ENCODE data around the gene STRIP1.

The STRIP1 gene

GRCh38 chr1:109997204-109997866 lies 37.1 kb upstream of the STRIP1 start:
- H3K27ac ChIP-seq (ENCODE audit: low read depth, low read length), result no peak overlapping the region
- H3K9ac ChIP-seq (ENCODE audit: low read length), result no peak overlapping the region
- H3K36me3 ChIP-seq (ENCODE audit: control insufficient read depth, insufficient read depth, low read length), result no peaks in the 10 kb centered on the region
- no peak overlapping the region for H3K4me3 ChIP-seq (ENCODE audit: low read length)
- peaks cover 21% of the 10 kb centered on the region for H3K4me1 ChIP-seq (ENCODE audit: control insufficient read depth, insufficient read depth, low read length)
- no peaks in the 10 kb centered on the region for H3K27me3 ChIP-seq (ENCODE audit: control insufficient read depth, insufficient read depth, low read length)

DNA sequence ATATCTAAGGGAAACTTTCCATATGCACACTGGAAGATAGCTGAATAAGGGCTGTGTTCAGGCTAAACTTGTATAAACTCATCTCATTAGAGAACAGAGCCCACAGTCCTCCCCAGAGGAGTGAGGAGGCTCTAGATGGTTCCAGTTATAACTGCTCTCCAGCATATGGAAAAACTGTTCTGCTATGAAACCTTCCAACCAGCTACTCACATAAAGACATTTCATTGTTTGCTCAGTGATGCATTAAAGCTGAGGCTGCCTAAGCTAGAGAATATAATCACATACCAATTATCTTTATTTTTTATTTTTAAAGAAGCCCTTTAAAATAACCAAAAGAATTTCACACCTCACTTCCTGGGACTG lies 36.6 kb upstream of the STRIP1 start:
- peaks cover 17% of the 10 kb centered on the region for H3K4me1 ChIP-seq (ENCODE audit: control insufficient read depth, insufficient read depth, low read length)
- H3K4me3 ChIP-seq (ENCODE audit: low read length), result no peak overlapping the region
- H3K27me3 ChIP-seq (ENCODE audit: control insufficient read depth, insufficient read depth, low read length), result no peaks in the 10 kb centered on the region
- H3K36me3 ChIP-seq (ENCODE audit: control insufficient read depth, insufficient read depth, low read length), result no peaks in the 10 kb centered on the region
- no peak overlapping the region for H3K27ac ChIP-seq (ENCODE audit: low read depth, low read length)
- H3K9ac ChIP-seq (ENCODE audit: low read length), result no peak overlapping the region

- Histone ChIP-seq H3K4me1 (ENCODE audit: control insufficient read depth, insufficient read depth, low read length) (peaks cover 23% of the 10 kb centered on the region), H3K27ac (ENCODE audit: low read depth, low read length) (no peak overlapping the region), H3K27me3 (ENCODE audit: control insufficient read depth, insufficient read depth, low read length) (no peaks in the 10 kb centered on the region)
Measured at GRCh38 chr1:110002695-110003094, 31.7 kb upstream of the STRIP1 start.

DNA sequence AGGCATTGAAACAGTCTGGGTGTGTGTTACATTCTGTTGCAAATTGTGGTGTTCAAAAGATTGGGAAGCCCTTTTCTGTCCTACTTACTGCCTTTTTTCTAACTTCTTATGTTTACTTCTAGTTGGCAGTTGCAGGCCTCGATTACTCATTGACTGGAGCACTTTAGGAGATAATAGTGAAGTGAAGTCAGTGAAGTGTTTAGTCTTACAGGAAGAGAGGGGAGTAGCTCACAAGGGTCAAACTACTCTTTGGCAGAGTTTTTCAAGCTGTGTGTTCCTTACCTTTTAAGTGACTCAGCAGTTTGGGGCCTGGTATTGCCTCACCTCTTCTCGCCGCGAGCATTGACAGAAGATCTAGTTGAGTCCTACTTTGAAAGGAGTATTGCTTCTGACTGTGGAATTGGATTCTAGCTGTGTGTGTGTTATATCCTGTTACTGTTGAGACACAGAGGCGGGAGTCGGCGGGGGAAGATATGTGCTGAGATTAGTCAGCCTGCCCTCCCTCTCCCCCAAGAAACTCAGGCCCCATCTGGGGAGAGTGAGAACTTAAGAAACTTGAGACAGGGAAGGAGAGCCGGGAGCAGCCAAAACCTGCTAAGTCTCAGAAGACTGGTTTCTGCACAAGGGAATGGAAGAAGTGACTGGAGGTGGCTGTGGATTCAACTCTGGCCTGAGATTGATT lies 30.5 kb upstream of the STRIP1 start:
- Histone ChIP-seq H3K27ac (ENCODE audit: low read depth, low read length) (peak overlapping the region; percentile 77), H3K36me3 (ENCODE audit: control insufficient read depth, insufficient read depth, low read length) (peaks cover under 1% of the 10 kb centered on the region), H3K4me3 (ENCODE audit: low read length) (peak overlapping the region; percentile 7), H3K9ac (ENCODE audit: low read length) (no peak overlapping the region), H3K27me3 (ENCODE audit: control insufficient read depth, insufficient read depth, low read length) (no peaks in the 10 kb centered on the region), H3K4me1 (ENCODE audit: control insufficient read depth, insufficient read depth, low read length) (peaks cover 22% of the 10 kb centered on the region)

More at GRCh38 chr1:110002695-110003094, 31.7 kb upstream of the STRIP1 start:
- Histone ChIP-seq H3K36me3 (ENCODE audit: control insufficient read depth, insufficient read depth, low read length) (no peaks in the 10 kb centered on the region), H3K9ac (ENCODE audit: low read length) (no peak overlapping the region), H3K4me3 (ENCODE audit: low read length) (no peak overlapping the region)

GRCh38 chr1:110004583-110004982 lies 29.8 kb upstream of the STRIP1 start:
- peaks cover 7% of the 10 kb centered on the region for H3K36me3 ChIP-seq (ENCODE audit: control insufficient read depth, insufficient read depth, low read length)
- peaks cover 22% of the 10 kb centered on the region for H3K4me1 ChIP-seq (ENCODE audit: control insufficient read depth, insufficient read depth, low read length)
- no peaks in the 10 kb centered on the region for H3K27me3 ChIP-seq (ENCODE audit: control insufficient read depth, insufficient read depth, low read length)
- no peak overlapping the region for H3K9ac ChIP-seq (ENCODE audit: low read length)
- H3K27ac ChIP-seq (ENCODE audit: low read depth, low read length), result peak overlapping the region; percentile 77
- peak overlapping the region; percentile 7 for H3K4me3 ChIP-seq (ENCODE audit: low read length)

- Histone ChIP-seq H3K27ac (ENCODE audit: low read depth, low read length) (peak overlapping the region; percentile 11), H3K36me3 (ENCODE audit: control insufficient read depth, insufficient read depth, low read length) (peaks cover 14% of the 10 kb centered on the region), H3K4me1 (ENCODE audit: control insufficient read depth, insufficient read depth, low read length) (peaks cover 22% of the 10 kb centered on the region), H3K4me3 (ENCODE audit: low read length) (no peak overlapping the region), H3K9ac (ENCODE audit: low read length) (no peak overlapping the region), H3K27me3 (ENCODE audit: control insufficient read depth, insufficient read depth, low read length) (no peaks in the 10 kb centered on the region)
Measured at GRCh38 chr1:110005971-110006370, 28.5 kb upstream of the STRIP1 start.

DNA sequence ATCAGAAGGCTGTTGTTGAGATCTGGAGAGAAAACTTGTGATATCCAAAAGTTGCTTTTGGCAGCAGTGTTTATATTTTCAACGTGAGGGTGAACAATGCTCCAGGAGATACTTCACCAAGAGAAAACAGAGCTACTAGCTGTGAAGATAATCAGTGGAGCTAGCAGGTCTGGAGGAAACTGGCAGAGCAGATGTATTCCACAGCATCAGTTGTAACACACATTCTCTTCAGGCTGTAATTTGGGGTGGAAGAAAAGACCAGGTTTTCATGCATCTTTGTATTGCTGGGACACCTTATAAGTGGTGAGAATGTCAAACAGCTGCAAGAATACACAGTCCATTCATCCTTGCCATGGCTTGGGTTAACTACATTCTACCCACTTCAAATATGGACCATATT lies 27.9 kb upstream of the STRIP1 start:
- Histone ChIP-seq H3K27me3 (ENCODE audit: control insufficient read depth, insufficient read depth, low read length) (no peaks in the 10 kb centered on the region), H3K4me1 (ENCODE audit: control insufficient read depth, insufficient read depth, low read length) (peaks cover 22% of the 10 kb centered on the region), H3K27ac (ENCODE audit: low read depth, low read length) (no peak overlapping the region), H3K4me3 (ENCODE audit: low read length) (no peak overlapping the region), H3K9ac (ENCODE audit: low read length) (no peak overlapping the region), H3K36me3 (ENCODE audit: control insufficient read depth, insufficient read depth, low read length) (peaks cover 15% of the 10 kb centered on the region)

GRCh38 chr1:110007046-110007830 lies 27.2 kb upstream of the STRIP1 start:
- H3K4me1 ChIP-seq (ENCODE audit: control insufficient read depth, insufficient read depth, low read length), result peaks cover 22% of the 10 kb centered on the region
- no peak overlapping the region for H3K27ac ChIP-seq (ENCODE audit: low read depth, low read length)
- no peak overlapping the region for H3K4me3 ChIP-seq (ENCODE audit: low read length)
- H3K36me3 ChIP-seq (ENCODE audit: control insufficient read depth, insufficient read depth, low read length), result peaks cover 19% of the 10 kb centered on the region
- no peaks in the 10 kb centered on the region for H3K27me3 ChIP-seq (ENCODE audit: control insufficient read depth, insufficient read depth, low read length)
- H3K9ac ChIP-seq (ENCODE audit: low read length), result no peak overlapping the region

DNA sequence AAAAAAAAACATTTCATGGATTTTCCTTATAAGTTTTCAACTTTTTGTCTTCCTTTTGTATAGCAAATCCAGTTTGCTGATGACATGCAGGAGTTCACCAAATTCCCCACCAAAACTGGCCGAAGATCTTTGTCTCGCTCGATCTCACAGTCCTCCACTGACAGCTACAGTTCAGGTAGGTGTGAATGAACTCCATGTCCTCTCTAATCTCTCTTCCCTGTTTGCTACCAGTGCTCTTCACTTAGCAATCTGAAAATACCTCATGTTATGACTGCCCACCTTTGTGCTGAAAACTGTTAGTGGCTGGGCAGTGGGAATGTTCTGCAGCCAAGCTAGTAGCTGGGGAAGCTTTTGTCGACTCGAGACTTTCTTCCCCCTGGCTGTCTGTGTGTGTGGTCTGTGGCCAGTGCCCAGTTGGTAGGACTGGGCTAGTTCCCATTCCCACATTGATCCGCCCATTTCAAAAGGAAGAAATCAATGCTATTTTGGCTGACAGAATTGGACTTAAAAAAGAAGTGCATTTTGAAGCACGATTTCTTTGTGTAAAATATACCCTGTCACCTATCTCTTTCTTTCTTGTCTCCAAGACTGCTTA lies 25.4 kb upstream of the STRIP1 start:
- Histone ChIP-seq H3K9ac (ENCODE audit: low read length) (no peak overlapping the region), H3K4me1 (ENCODE audit: control insufficient read depth, insufficient read depth, low read length) (peaks cover 13% of the 10 kb centered on the region), H3K27me3 (ENCODE audit: control insufficient read depth, insufficient read depth, low read length) (no peaks in the 10 kb centered on the region), H3K27ac (ENCODE audit: low read depth, low read length) (no peak overlapping the region), H3K36me3 (ENCODE audit: control insufficient read depth, insufficient read depth, low read length) (peaks cover 28% of the 10 kb centered on the region), H3K4me3 (ENCODE audit: low read length) (no peak overlapping the region)

DNA sequence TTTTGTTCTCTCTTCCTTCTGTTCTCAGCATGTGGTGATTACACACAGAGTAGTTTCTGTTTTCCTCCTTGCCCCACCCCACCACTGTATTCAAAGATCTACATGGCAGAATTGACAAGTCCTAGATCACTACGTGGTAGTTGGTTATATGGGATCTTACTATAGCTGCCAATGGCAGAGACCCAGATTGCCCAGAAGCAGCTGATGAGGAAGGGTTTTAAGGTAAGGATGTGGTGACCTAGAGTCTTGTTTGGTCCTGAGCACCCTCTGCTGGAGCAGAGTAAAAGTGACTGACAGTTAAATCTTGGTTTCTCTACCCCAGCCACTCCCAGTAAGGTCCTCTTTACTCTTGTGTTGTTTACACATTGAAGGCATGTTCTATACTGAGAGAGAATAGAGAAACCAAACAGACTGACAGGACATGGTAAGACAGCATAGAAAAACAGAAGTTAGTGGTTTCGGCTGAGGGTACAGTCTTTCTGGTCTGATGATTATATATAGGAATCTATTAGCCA lies 22.8 kb upstream of the STRIP1 start:
- H3K27me3 ChIP-seq (ENCODE audit: control insufficient read depth, insufficient read depth, low read length), result no peaks in the 10 kb centered on the region
- peaks cover 42% of the 10 kb centered on the region for H3K36me3 ChIP-seq (ENCODE audit: control insufficient read depth, insufficient read depth, low read length)
- no peak overlapping the region for H3K27ac ChIP-seq (ENCODE audit: low read depth, low read length)
- H3K9ac ChIP-seq (ENCODE audit: low read length), result no peak overlapping the region
- no peak overlapping the region for H3K4me3 ChIP-seq (ENCODE audit: low read length)
- H3K4me1 ChIP-seq (ENCODE audit: control insufficient read depth, insufficient read depth, low read length), result peaks cover 5% of the 10 kb centered on the region

- H3K36me3 ChIP-seq (ENCODE audit: control insufficient read depth, insufficient read depth, low read length), result peaks cover 44% of the 10 kb centered on the region
Measured at GRCh38 chr1:110012100-110012780, 22.2 kb upstream of the STRIP1 start.

GRCh38 chr1:110017792-110018191 lies 16.6 kb upstream of the STRIP1 start:
- H3K27ac ChIP-seq (ENCODE audit: low read depth, low read length), result no peak overlapping the region
- H3K9ac ChIP-seq (ENCODE audit: low read length), result no peak overlapping the region
- no peak overlapping the region for H3K4me3 ChIP-seq (ENCODE audit: low read length)
- no peaks in the 10 kb centered on the region for H3K4me1 ChIP-seq (ENCODE audit: control insufficient read depth, insufficient read depth, low read length)
- peaks cover 58% of the 10 kb centered on the region for H3K36me3 ChIP-seq (ENCODE audit: control insufficient read depth, insufficient read depth, low read length)
- H3K27me3 ChIP-seq (ENCODE audit: control insufficient read depth, insufficient read depth, low read length), result no peaks in the 10 kb centered on the region

More at GRCh38 chr1:110012100-110012780, 22.2 kb upstream of the STRIP1 start:
- Histone ChIP-seq H3K27ac (ENCODE audit: low read depth, low read length) (no peak overlapping the region), H3K9ac (ENCODE audit: low read length) (no peak overlapping the region), H3K4me1 (ENCODE audit: control insufficient read depth, insufficient read depth, low read length) (peaks cover 3% of the 10 kb centered on the region), H3K4me3 (ENCODE audit: low read length) (no peak overlapping the region), H3K27me3 (ENCODE audit: control insufficient read depth, insufficient read depth, low read length) (no peaks in the 10 kb centered on the region)

Measured in rectal smooth muscle tissue (tissue), 1 donor.